Measurements from ENCODE around the gene NR4A1. TPM values are rescaled to one million over a fixed set of nuclear protein-coding genes. Genes with fewer than 3 reads are reported as not detected.

NR4A1 gene
- total RNA-seq, 2 experiments from 2014 or later, result 25.3 to 29.0 TPM

DNA sequence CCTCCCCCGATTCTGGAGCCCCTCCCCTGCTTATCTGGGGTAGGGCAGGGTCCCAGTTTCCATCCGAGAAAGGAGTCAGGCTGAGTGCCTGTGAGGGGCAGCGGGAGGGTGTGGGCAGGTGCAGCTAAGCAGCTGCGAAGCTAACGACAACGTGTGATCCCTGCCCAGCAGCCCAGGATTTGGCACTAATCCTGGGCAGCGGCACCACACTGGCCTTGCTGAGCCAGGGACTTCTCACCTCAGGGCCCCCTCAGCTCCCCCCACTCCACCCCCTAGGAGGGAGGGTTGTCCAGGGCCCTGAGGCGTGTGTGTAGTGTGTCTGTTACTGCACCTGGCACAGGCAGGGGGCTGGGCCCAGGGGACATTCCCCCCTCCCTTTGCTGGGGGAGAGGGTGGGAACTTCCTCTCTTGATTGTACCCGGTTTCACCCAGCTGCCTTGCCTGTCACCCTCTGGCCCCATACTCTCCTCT lies 30.1 kb downstream of the NR4A1 start:
- no peak overlapping the region for H2AFZ ChIP-seq (ENCODE audit: low read length)
- H3K27ac ChIP-seq (ENCODE audit: low read depth, low read length, poor library complexity, severe bottlenecking), result peak overlapping the region; percentile 84
- DNase-seq (ENCODE audit: low spot score), result peak; percentile 93
- H3K36me3 ChIP-seq (ENCODE audit: insufficient read depth, low read length), result peaks cover 36% of the 10 kb centered on the region
- peaks cover 52% of the 10 kb centered on the region for H3K4me1 ChIP-seq (ENCODE audit: insufficient read depth, low read length, poor library complexity, severe bottlenecking)
- no peak for TF ChIP-seq EZH2phosphoT487 (IDR thresholded peaks at IDR 0.05; ENCODE audit: borderline replicate concordance, low read depth, low read length)
- TF ChIP-seq, protein P1, sequence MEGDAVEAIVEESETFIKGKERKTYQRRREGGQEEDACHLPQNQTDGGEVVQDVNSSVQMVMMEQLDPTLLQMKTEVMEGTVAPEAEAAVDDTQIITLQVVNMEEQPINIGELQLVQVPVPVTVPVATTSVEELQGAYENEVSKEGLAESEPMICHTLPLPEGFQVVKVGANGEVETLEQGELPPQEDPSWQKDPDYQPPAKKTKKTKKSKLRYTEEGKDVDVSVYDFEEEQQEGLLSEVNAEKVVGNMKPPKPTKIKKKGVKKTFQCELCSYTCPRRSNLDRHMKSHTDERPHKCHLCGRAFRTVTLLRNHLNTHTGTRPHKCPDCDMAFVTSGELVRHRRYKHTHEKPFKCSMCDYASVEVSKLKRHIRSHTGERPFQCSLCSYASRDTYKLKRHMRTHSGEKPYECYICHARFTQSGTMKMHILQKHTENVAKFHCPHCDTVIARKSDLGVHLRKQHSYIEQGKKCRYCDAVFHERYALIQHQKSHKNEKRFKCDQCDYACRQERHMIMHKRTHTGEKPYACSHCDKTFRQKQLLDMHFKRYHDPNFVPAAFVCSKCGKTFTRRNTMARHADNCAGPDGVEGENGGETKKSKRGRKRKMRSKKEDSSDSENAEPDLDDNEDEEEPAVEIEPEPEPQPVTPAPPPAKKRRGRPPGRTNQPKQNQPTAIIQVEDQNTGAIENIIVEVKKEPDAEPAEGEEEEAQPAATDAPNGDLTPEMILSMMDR (conservative IDR thresholded peaks at IDR 0.05; ENCODE audit: low read length), result no peak
- peak overlapping the region; percentile 52 for H3K4me3 ChIP-seq (ENCODE audit: low read depth, low read length, poor library complexity, severe bottlenecking)
- H3K9me3 ChIP-seq (ENCODE audit: low read length), result no peaks in the 10 kb centered on the region
- intact Hi-C loops (cut with micrococcal nuclease; ENCODE audit: unreplicated experiment), result loop anchor here (1.0 kb wide), 1 partner anchor 12 kb away; the partner anchor contains the start of gene ATG101
- H3K9me2 ChIP-seq (ENCODE audit: insufficient read depth, low read length), result no peaks in the 10 kb centered on the region
- H3K4me2 ChIP-seq (ENCODE audit: low read length), result peak overlapping the region; percentile 81
- no peaks in the 10 kb centered on the region for H4K20me1 ChIP-seq (ENCODE audit: insufficient read depth, low read length)
- ChIA-PET POLR2A (interaction anchor here (0.7 to 3.7 kb wide), 11 partner anchors 9 to 55 kb away, joined by 3 to 26 read pairs (median 5); partner anchors contain the start of gene ATG101), CTCF (ENCODE audit: unreplicated experiment) (interaction anchor here (0.6 to 3.1 kb wide), 6 partner anchors 9 to 1856 kb away, joined by 3 to 32 read pairs (median 3); no protein-coding TSS in a partner anchor)
- no TSS peak for BruUV-seq (replicated peaks)
- H3K79me2 ChIP-seq (ENCODE audit: insufficient read depth, low read depth, low read length), result no peaks in the 10 kb centered on the region

DNA sequence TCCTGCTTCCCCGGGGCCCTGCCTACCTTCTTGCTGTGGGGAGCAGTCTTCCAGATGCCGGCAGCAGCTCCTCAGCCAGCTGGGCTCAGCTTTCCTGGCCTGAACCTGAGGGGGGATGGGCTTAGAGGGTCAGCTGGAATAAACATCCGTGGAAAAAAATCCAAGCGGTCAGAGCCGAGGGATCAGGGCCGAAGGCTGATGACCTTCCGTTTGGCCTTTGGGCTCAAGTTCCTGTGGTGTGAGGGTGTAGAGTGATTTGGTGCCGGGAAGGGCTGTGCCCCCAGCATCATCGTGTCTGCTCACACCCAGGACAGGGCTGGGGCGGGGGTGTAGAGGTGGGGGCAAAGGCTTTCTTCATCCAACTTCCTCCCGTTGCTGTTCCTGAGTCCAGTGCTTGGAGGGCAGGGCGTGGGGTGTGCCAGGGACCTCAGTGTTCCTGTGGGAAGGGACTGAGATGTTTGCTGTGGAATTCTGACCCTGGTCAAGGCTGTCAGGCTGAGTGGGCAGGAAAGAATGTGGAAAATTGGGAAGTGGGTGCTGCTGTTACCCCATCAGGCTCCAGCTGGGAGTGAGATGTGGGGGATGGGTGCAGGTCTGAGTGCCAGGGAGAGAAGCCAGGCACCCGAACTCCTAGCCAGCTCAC lies 30.9 kb downstream of the NR4A1 start:
- Histone ChIP-seq H3K27ac (ENCODE audit: low read depth, low read length, poor library complexity, severe bottlenecking) (peak overlapping the region; percentile 84), H3K9me3 (ENCODE audit: low read length) (no peaks in the 10 kb centered on the region), H4K20me1 (ENCODE audit: insufficient read depth, low read length) (no peaks in the 10 kb centered on the region), H3K4me2 (ENCODE audit: low read length) (peak overlapping the region; percentile 81), H3K9me2 (ENCODE audit: insufficient read depth, low read length) (no peaks in the 10 kb centered on the region), H2AFZ (ENCODE audit: low read length) (no peak overlapping the region), H3K79me2 (ENCODE audit: insufficient read depth, low read depth, low read length) (no peaks in the 10 kb centered on the region), H3K36me3 (ENCODE audit: insufficient read depth, low read length) (peaks cover 27% of the 10 kb centered on the region), H3K4me1 (ENCODE audit: insufficient read depth, low read length, poor library complexity, severe bottlenecking) (peaks cover 58% of the 10 kb centered on the region), H3K4me3 (ENCODE audit: low read depth, low read length, poor library complexity, severe bottlenecking) (peak overlapping the region; percentile 52)
- no peak for TF ChIP-seq EZH2phosphoT487 (IDR thresholded peaks at IDR 0.05; ENCODE audit: borderline replicate concordance, low read depth, low read length)
- TF ChIP-seq, protein P1 (conservative IDR thresholded peaks at IDR 0.05; ENCODE audit: low read length), result no peak
- ChIA-PET POLR2A (interaction anchor here (0.7 to 3.7 kb wide), 9 partner anchors 9 to 56 kb away, joined by 3 to 26 read pairs (median 5); partner anchors contain the start of gene ATG101), CTCF (ENCODE audit: unreplicated experiment) (interaction anchor here (0.6 to 3.1 kb wide), 8 partner anchors 10 to 59 kb away, joined by 3 to 32 read pairs (median 4); no protein-coding TSS in a partner anchor)
- intact Hi-C loops (cut with micrococcal nuclease; ENCODE audit: unreplicated experiment), result no loop called here
- BruUV-seq (replicated peaks), result no TSS peak
- no peak for DNase-seq (ENCODE audit: low spot score)

- Histone ChIP-seq H3K9me2 (ENCODE audit: insufficient read depth, low read length) (no peaks in the 10 kb centered on the region), H3K4me1 (ENCODE audit: insufficient read depth, low read length, poor library complexity, severe bottlenecking) (peaks cover 63% of the 10 kb centered on the region), H3K27ac (ENCODE audit: low read depth, low read length, poor library complexity, severe bottlenecking) (peak overlapping the region; percentile 84), H3K4me3 (ENCODE audit: low read depth, low read length, poor library complexity, severe bottlenecking) (peak overlapping the region; percentile 52), H4K20me1 (ENCODE audit: insufficient read depth, low read length) (no peaks in the 10 kb centered on the region), H3K36me3 (ENCODE audit: insufficient read depth, low read length) (peaks cover 24% of the 10 kb centered on the region), H3K79me2 (ENCODE audit: insufficient read depth, low read depth, low read length) (no peaks in the 10 kb centered on the region), H3K9me3 (ENCODE audit: low read length) (no peaks in the 10 kb centered on the region), H3K4me2 (ENCODE audit: low read length) (peak overlapping the region; percentile 81), H2AFZ (ENCODE audit: low read length) (no peak overlapping the region)
- intact Hi-C loops (cut with micrococcal nuclease; ENCODE audit: unreplicated experiment), result no loop called here
- DNase-seq (ENCODE audit: low spot score), result no peak
- TF ChIP-seq EZH2phosphoT487 (IDR thresholded peaks at IDR 0.05; ENCODE audit: borderline replicate concordance, low read depth, low read length), result no peak
- TF ChIP-seq, protein P1 (conservative IDR thresholded peaks at IDR 0.05; ENCODE audit: low read length), result no peak
- BruUV-seq (replicated peaks), result no TSS peak
- ChIA-PET POLR2A (interaction anchor here (0.7 to 3.7 kb wide), 4 partner anchors 16 to 57 kb away, joined by 3 to 26 read pairs (median 5); no protein-coding TSS in a partner anchor), CTCF (ENCODE audit: unreplicated experiment) (interaction anchor here (0.8 to 3.1 kb wide), 5 partner anchors 31 to 60 kb away, joined by 3 to 32 read pairs (median 5); no protein-coding TSS in a partner anchor)
Measured at GRCh38 chr12:52082669-52082987, 31.4 kb downstream of the NR4A1 start.

Data from OCI-LY7 (cell line).